Activated CD8-positive, alpha-beta memory T cell treated with anti-CD3 and anti-CD28 coated beads for 36 hours (primary cell): ENCODE data around the gene ZNF559. TPM values are rescaled to one million over a fixed set of nuclear protein-coding genes. Genes with fewer than 3 reads are reported as not detected.
"Not testable (repeated sequence)": the region's sequence is repeated elsewhere in the genome, so short reads cannot be mapped to it uniquely, and the experiment has no call there.

Source experiments
- CTCF ChIA-PET: fragments of 350-600 bp; sonication (Branson Sonifier 250); formaldehyde crosslinking; loops from one replicate; lab custom pipeline; 2021; ENCODE audit warnings: antibody characterized with exemption; lab: Charles Lee
- POLR2A ChIA-PET: fragments of 350-600 bp; sonication (Branson Sonifier 250); formaldehyde crosslinking; loops from one replicate; lab custom pipeline; 2021; ENCODE audit warnings: antibody characterized with exemption; lab: Charles Lee
- total RNA-seq, 2 experiments: library from RNA; stranded (reverse); gene quantifications; one replicate each; pipeline ENCODE4 v1.2.3, GENCODE V29; 2021

Gene ZNF559
- 10 to 100 TPM; 10.7 to 11.2 TPM for total RNA-seq

DNA sequence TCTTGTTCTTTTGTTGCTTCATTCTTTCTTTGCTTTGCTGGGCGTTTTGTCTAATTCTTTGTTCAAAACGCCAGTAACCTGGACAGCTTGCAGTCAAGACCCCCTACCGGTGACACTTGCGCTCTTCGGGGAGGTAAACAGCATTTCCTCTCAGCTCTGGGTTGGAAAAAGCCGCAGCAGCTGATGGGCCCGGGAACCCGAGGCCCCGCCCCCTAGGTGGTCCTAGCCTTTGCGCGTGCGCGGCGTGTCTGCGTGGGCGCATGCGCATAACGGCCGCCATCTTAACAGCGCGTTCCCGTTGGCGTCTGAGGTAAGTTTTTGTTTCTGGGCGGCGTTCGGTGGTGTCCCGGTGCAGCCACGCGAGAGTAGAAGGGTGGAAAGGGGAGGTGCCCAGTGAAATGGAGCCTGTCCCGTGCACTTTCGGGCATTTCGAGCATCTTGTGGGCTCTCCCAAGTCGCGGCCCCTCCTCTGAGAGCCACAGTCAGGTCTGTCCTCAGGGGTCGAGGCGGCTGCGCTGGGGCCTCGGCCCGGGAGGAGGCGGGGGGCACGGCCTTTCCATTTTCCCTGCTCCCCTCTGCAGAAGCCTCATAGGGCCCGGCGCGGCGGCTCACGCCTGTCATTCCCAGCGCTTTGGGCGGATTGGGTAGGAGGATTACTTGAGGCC, at the start of gene ZNF559:
ZNF559 (plus strand) TSS at position 261 of the 665 bp plus-strand sequence. CDS start 14,371 bp downstream, outside the sequence.
- CTCF ChIA-PET, result interaction anchor here (2.7 kb wide), 1 partner anchor 13 kb away, joined by 10 read pairs; no protein-coding TSS in a partner anchor
- POLR2A ChIA-PET, result interaction anchor here (0.9 to 1.2 kb wide), 2 partner anchors 14 to 15 kb away, joined by 3 read pairs; no protein-coding TSS in a partner anchor

DNA sequence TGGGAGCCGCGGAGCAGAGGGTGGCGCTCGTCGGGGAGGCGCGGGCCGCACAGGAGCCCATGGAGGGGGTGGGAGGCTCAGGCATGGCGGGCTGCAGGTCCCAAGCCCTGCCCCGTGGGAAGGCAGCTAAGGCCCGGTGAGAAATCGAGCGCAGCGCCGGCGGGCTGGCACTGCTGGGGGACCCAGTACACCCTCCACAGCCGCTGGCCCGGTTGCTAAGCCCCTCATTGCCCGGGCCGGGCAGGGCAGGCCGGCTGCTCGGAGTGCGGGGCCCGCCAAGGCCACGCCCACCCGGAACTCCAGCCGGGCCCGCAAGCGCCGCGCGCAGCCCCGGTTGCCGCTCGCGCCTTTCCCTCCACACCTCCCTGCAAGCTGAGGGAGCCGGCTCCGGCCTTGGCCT, 40.5 kb upstream of the ZNF559 start:
- POLR2A ChIA-PET, CTCF ChIA-PET: not testable (repeated sequence)

DNA sequence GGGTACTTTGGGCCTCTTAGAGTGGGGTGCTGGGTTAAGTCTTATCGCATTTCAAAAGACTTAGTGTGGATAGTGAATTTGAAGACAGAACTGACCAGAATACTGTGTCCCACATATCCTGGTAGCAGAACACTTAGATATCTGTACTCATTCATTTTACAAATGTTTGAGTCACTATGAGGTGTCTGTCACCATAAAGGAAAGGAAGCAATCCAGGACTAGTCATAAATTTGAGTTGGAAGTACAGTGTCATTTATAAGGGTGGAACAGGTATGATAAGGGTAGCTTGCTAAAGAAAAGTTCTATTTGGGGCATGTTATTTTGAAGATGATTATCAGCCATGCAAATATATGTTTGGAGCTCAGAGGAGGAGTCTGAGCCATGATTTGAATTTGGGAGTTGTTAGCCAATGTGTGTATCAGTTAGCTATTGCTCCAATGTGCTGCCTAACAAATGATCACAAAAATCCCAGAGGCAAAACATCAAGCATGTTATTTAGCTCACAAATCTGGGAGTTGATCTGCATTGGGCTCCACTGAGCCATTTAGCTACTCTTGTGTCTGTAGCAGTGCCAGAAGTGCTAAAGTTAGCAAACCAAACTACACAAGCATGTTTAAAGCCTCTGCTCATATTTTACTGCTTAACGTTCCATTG, 34.6 kb upstream of the ZNF559 start:
- CTCF ChIA-PET, result no interaction called here

DNA sequence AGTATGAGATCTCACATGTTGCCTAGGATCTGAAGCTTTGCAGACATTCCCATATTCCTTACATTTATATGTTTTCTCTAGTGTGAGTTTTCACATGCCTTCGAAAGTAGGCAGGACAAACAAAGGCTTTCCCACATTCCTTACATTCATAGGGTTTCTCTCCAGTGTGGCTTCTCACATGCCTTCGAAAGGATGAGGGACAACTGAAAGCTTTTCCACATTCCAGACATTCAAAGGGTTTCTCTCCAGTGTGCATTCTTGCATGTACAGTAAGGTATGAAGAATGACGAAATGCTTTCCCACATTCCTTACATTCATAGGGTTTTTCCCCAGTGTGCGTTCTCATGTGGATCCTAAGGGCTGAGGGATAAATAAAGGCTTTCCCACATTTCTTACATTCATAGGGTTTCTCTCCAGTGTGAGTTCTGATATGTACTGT, 28.5 kb upstream of the ZNF559 start:
- ChIA-PET POLR2A (no interaction called here), CTCF (no interaction called here)

More for the DNA sequence above, 34.6 kb upstream of the ZNF559 start:
- POLR2A ChIA-PET, result no interaction called here

DNA sequence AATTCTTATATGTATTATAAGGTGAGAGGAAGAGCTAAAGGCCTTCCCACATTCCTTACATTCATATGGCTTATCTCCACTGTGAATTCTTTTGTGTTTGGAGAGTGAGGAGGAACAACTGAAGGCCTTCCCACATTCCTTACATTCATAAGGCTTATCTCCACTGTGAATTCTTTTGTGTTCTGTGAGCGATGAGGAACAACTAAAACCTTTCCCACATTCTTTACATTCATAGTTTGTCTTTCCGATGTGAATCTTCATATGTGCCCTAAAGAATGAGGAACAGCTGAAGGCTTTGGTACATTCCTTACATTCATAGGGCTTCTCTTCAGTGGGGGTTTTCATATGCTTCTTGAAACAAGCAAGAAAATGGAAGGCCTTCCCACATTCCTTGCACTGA, 27.6 kb upstream of the ZNF559 start:
- POLR2A ChIA-PET, result no interaction called here
- CTCF ChIA-PET, result no interaction called here

DNA sequence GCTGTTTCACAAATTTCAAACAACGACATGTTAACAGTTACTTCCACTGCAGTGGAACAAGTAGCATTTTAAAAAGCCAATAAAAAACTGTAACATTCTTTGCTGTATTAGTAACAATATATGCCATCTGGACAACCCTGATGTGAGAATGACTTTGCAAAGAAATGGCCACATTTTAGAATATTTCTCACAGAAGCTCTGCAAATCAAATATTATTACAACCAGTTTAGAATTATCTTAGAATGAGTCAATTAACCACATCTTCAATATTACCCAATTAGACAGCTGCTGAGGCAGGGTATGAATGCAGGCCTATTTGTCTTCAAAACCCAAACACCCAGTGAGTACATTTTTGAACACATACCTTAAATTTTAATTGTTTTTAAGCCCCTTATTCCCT, 17.5 kb upstream of the ZNF559 start:
- POLR2A ChIA-PET, result no interaction called here
- CTCF ChIA-PET, result no interaction called here

DNA sequence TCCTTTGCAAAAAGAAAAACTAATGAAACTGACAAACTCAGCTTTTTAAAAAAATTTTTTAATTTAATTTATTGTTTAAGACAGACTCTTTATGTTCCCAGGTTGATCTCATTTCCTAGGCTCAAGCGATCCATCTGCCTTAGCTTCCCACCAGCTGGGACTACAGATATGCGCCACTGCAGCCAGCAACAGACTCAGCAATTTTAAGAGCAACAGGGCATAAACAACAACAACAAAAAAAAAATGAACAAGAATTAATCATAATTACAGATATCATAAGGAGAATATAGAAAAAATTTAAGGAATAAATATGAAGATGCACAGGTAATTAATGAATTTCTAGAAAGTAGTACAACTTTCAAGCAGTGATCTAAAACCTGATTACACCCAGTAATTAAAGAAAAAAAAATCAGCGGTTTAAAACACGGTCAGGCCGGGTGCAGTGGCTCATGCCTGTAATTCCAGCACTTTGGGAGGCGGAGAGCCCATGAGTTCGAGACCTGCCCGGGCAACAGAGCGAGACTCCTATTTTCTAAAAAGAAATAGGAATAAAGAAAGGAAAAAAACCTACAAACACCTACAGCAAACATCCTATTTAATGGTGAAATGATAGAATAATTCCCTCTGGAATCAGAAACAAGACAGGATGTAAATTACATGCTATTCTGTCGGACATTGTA, 15.7 kb upstream of the ZNF559 start:
- ChIA-PET POLR2A (no interaction called here), CTCF (interaction anchor here (0.6 to 0.7 kb wide), 3 partner anchors 63 to 229 kb away, joined by 3 read pairs; no protein-coding TSS in a partner anchor)

DNA sequence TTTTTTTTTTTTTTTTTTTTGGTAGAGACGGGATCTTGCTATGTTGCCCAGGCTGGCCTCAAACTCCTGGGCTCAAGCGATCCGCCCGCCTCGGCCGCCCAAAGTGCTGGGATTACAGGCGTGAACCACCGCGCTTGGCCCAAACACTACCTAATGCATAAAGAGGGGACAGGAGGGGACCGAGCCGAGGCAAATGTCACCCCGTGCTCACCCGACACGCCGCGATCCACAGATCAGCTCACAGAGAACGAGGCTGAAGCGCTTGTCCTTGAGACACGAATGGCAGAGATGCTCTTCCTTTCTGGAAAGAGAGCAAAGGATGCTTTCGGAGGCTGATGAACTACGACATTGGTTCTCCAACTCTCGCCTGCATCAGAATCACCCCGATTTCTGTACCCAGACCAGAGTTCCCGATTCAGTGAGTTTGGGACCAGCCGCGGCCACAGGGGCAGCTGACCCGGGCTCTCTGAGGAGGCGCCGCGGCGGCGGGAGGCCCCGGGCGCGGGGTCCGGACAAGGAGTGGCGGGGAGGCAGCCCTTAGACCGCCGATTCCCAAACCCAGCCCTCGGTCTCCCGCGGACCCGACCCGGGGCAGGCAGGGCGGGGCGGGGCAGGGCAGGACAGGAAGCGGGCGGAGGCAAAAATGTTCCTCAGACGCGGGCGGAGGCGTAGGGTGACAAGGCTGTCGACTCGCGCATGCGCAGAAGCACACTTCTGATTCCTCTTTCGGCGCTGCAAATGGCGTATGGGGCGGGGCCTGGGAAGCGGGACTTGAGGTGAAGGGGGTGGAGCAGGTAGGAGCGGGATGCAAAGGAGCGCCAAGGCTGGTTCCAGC, 14.6 kb upstream of the ZNF559 start, which contains the start of gene ZNF699:
ZNF699 (minus strand) TSS at position 700 of the 835 bp plus-strand sequence. CDS start 4,719 bp downstream, outside the sequence.
- CTCF ChIA-PET, result interaction anchor here (0.6 to 3.0 kb wide), 3 partner anchors 14 to 228 kb away, joined by 3 to 10 read pairs (median 3); partner anchors contain the start of gene ZNF559
- POLR2A ChIA-PET, result interaction anchor here (0.7 to 0.8 kb wide), 2 partner anchors 14 to 383 kb away, joined by 3 read pairs; partner anchors contain the start of gene ZNF559

DNA sequence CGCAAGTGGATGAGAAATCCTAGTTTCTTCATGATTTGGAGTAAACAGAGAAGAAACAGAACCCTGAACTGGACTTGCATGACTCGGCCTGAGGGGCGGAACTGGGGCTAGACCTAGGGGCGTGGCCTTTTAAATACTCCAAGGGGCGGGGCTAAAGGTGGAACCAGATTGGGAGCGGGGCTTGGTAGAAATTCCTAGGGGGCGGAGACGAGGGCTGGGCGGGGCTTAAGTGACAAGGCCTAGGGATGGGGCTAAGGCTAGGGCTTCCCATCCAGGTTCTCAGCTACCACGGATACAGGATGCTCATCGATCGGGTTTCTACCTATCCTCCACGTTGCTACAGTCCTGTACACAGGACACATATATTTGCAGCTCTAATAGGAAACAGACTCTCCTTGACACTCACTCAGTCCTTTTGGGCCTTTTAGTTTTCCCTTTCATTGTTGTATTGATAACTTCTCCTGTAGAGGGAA, 14.0 kb upstream of the ZNF559 start:
- CTCF ChIA-PET, result interaction anchor here (1.1 to 3.0 kb wide), 2 partner anchors 13 to 121 kb away, joined by 3 to 10 read pairs; partner anchors contain the start of gene ZNF559

DNA sequence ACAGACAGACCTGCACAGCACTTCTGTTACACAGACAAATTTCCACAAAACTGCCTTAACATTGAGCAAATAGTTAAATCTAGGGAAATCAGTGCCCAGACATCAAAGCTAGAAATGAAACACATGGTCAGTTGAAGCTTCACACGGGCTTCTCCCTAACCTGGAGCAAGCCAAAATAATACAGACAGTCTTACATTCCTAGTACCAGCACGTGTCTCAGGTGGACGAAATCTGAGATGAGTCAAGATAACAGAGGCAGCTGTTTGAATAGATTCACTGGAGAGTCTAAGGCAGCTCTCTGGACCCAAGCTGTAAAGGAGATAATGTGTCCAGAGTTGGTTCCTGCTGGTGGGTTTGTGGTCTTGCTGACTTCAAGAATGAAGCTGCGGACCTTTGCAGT, 10.2 kb upstream of the ZNF559 start:
- ChIA-PET CTCF (interaction anchor here (0.8 kb wide), 1 partner anchor 16 kb away, joined by 3 read pairs; no protein-coding TSS in a partner anchor), POLR2A (no interaction called here)

More for the DNA sequence above, 14.0 kb upstream of the ZNF559 start:
- POLR2A ChIA-PET, result interaction anchor here (0.5 to 0.9 kb wide), 3 partner anchors 13 to 274 kb away, joined by 3 to 9 read pairs (median 4); partner anchors contain the start of gene ZNF317

DNA sequence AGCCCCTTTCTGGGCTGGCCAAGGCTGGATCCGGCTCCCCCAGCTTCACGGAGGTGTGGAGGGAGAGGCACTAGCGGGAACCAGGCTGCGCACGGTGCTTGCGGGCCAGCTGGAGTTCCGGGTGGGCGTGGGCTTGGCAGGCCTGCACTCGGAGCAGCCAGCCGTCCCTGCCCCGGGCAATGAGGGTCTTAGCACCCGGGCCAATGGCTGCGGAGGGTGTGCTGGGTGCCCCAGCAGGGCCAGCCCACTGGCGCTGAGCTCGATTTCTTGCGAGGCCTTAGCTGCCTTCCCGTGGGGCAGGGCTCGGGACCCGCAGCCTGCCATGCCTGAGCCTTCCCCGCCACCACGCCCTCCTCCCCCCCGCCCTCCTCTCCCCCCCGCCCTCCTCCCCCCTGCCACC, 2.6 kb upstream of the ZNF559 start:
- POLR2A ChIA-PET, result no interaction called here
- CTCF ChIA-PET, result no interaction called here

DNA sequence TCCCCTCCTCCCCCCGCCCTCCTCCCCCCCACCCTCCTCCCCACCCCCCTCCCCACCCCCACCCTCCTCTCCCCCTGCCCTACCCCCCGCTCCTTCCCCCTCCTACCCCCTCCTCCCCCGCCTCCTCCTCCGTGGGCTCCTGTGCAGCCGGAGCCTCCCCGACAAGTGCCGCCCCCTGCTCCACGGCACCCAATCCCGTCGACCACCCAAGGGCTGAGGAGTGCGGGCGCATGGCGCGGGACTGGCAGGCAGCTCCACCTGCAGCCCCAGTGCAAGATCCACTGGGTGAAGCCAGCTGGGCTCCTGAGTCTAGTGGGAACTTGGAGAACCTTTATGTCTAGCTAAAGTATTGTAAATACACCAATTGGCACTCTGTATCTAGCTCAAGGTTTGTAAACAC, 2.2 kb upstream of the ZNF559 start:
- CTCF ChIA-PET, result interaction anchor here (2.7 kb wide), 1 partner anchor 11 kb away, joined by 10 read pairs; no protein-coding TSS in a partner anchor

DNA sequence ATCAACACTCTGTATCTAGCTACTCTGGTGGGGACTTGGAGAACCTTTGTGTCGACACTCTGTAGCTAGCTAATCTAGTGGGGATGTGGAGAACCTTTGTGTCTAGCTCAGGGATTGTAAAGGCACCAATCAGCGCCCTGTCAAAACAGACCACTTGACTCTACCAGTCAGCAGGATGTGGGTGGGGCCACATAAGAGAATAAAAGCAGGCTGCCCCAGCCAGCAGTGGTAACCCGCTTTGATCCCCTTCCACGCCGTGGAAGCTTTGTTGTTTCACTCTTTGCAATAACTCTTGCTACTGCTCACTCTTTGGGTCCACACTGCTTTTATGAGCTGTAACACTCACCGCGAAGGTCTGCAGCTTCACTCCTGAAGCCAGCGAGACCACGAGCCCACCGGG, 1.8 kb upstream of the ZNF559 start:
- POLR2A ChIA-PET, result not testable (repeated sequence)
- CTCF ChIA-PET, result interaction anchor here (2.7 kb wide), 1 partner anchor 11 kb away, joined by 10 read pairs; no protein-coding TSS in a partner anchor

More for the DNA sequence above, 2.2 kb upstream of the ZNF559 start:
- POLR2A ChIA-PET, result not testable (repeated sequence)

DNA sequence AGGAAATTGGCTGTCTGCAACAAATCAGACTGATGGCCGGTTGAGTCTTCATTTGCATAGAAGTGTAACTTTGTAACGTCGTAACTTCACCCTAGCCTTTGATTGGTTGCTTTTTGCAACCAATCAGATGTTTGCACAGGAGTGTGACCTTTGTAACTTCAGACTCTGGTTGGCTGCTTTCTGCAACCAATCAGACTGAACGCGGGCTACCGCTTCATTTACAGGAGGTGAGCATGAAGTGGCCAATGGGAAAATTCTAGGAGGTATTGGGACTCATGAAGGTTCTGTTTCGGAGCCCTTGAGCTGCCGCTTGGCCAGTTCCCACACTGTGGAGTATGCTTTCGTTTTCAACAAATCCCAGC, 441 bp upstream of the ZNF559 start:
- CTCF ChIA-PET, result interaction anchor here (2.7 kb wide), 1 partner anchor 12 kb away, joined by 10 read pairs; no protein-coding TSS in a partner anchor

DNA sequence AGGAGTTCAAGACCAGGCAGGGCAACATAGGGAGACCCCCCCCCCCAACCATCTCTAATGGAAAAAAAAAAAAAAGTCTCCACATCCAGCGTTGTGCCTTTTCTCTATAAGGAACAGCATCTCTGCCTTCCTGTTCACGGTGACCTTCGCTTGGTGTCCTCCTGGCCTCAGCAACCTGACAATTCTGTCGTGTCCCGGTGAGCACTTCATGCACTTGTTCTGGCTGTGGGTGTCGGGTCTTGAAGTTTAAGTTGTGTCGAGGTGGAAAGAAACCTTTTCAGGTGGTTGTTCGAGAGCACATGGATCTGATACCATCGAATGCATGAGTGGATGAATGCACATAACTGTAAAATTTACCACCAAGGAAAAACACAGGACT, 594 bp downstream of the ZNF559 start:
- ChIA-PET CTCF (no interaction called here), POLR2A (no interaction called here)

More for the DNA sequence above, 441 bp upstream of the ZNF559 start:
- POLR2A ChIA-PET, result interaction anchor here (0.9 to 1.2 kb wide), 2 partner anchors 13 to 14 kb away, joined by 3 read pairs; no protein-coding TSS in a partner anchor

DNA sequence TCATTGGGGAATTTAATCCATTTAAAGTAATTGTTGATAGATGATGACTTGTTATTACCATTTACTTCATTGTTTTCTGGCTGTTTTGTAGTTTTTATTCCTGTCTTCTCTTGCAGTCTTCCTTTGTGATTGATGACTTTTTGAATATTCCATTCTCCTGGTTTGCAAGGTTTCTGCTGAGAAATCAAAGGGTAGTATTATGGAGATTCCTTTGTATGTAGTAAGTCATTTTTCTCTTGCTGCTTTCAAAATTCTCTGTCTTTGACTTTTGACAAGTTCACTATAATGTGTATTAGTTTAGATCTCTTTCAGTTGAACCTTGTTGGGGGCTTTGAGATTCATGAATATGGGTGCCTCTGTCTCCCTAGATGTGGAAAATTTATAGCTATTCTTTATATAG, 6.0 kb downstream of the ZNF559 start:
- ChIA-PET POLR2A (no interaction called here), CTCF (no interaction called here)

DNA sequence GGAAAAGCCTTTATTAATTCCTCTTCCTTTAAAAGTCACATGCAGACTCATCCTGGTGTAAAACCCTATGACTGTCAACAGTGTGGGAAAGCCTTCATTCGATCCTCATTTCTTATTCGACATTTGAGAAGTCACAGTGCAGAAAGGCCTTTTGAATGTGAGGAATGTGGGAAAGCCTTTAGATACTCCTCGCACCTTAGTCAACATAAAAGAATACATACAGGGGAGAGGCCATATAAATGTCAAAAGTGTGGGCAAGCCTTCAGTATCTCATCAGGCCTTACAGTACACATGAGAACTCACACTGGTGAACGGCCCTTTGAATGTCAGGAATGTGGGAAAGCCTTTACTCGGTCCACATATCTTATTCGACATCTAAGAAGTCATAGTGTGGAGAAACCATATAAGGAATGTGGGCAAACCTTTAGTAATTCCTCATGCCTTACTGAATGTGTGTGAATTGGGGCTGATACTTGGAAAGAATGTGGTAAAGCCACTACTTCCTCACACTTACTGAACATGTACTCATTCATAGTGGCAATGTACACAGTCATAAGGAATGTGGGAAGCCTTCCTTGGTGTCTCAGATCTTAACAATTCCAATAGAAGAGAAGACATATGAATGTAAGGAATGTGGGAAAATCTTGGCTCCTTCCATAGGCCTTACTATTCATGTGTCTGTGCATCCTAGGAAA, 18.8 kb downstream of the ZNF559 start:
- CTCF ChIA-PET, result interaction anchor here (0.6 kb wide), 1 partner anchor 1113 kb away, joined by 3 read pairs; no protein-coding TSS in a partner anchor
- POLR2A ChIA-PET, result no interaction called here

DNA sequence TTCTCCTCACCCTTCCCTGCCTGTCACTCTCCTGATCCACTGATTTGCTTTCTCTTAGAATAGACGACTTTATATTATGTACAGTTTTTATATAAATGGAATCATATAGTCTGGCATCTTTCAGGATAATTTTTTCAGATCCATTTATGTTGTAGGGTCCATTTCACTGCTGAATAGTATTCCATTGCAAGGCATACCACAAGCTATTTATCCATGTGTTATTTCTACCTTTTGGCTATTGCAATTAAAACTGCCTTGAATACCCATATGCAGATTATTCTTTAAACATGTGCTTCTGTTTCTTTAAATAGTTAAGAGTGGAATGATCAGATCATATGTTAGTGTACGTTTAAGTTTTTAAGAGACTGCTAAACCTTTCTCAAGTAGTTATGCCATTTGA, 21.0 kb downstream of the ZNF559 start:
- ChIA-PET POLR2A (no interaction called here), CTCF (no interaction called here)
